HCT116 (cell line): ENCODE measurements around the gene C22orf42. TPM values are rescaled to one million over a fixed set of nuclear protein-coding genes. Genes with fewer than 3 reads are reported as not detected.
"Not testable (repeated sequence)": the region's sequence is repeated elsewhere in the genome, so short reads cannot be mapped to it uniquely, and the experiment has no call there.

Experiments used
- ATAC-seq: fragments of 200-7000 bp; cut with Tn5 transposase; 2 replicates; pipeline ENCODE4 v1.9.1; 2020; ENCODE audit warnings: mild to moderate bottlenecking, moderate library complexity
- BruUV-seq: library from RNA; stranded (reverse); fragments of 400-500 nt; replicated peaks from 2 replicates; lab custom pipeline; 2021; lab: Mats Ljungman, UMichigan
- CTCF ChIA-PET: fragments of 300-600 bp; sonication (Branson Sonifier 250); formaldehyde crosslinking; loops from one replicate; lab custom pipeline; 2021; ENCODE audit warnings: antibody characterized with exemption; lab: Charles Lee
- POLR2A ChIA-PET: fragments of 300-600, 350-600 bp; sonication (Branson Sonifier 250); formaldehyde crosslinking; loops from one replicate; lab custom pipeline; 2021; ENCODE audit warnings: antibody characterized with exemption; lab: Charles Lee
- RAD21 ChIA-PET, 2 experiments: fragments of 300-600 bp; sonication (Branson Sonifier 250); formaldehyde crosslinking; loops; one replicate each; lab custom pipeline; 2023; ENCODE audit warnings: low total read pairs in 2 of 2; ENCODE audit not compliant: uncharacterized antibody in 2 of 2, unreplicated experiment in 2 of 2, low non-redundant PET in 1 of 2; lab: Charles Lee
- DNase-seq: peaks from one replicate; pipeline ENCODE4 v3.0.0-alpha.2; 2010; ENCODE audit warnings: low read depth, low spot score
- H2AFZ ChIP-seq: fragments of 200-600 bp; shearing (Covaris generic), sonication (generic); 2 replicates; pipeline ENCODE4 v1.6.1; 2017; ENCODE audit warnings: low read depth, mixed run types, mixed read lengths, antibody characterized with exemption, low read length; ENCODE audit not compliant: poor library complexity, severe bottlenecking
- H3K27ac ChIP-seq: 2 replicates; pipeline ENCODE4 v1.5.1; 2012; ENCODE audit warnings: low read depth, low read length
- H3K27me3 ChIP-seq: fragments of 200-600 bp; sonication (generic); 2 replicates; pipeline ENCODE4 v1.6.1; 2016; ENCODE audit warnings: mixed run types, low read length, mixed read lengths; ENCODE audit not compliant: insufficient read depth
- H3K36me3 ChIP-seq, 2 experiments: fragments of 200-500 bp in 1 of 2; fragments of 200-600 bp in 1 of 2; sonication (Bioruptor generic) in 1 of 2; sonication (generic) in 1 of 2; 2 replicates each; pipeline versions ENCODE4 v1.5.1 to v1.6.1; 2014 to 2016; ENCODE audit warnings: low read length in 2 of 2, inconsistent platforms in 1 of 2, mixed read lengths in 1 of 2, mixed run types in 1 of 2; ENCODE audit not compliant: insufficient read depth in 2 of 2, control insufficient read depth in 1 of 2
- H3K4me1 ChIP-seq, 2 experiments: fragments of 200-600 bp in 1 of 2; sonication (generic) in 1 of 2; 2 replicates each; pipeline versions ENCODE4 v1.5.1 to v1.6.1; 2012 to 2017; ENCODE audit warnings: low read length in 2 of 2, inconsistent platforms in 1 of 2, mild to moderate bottlenecking in 1 of 2, mixed read lengths in 1 of 2, mixed run types in 1 of 2, moderate library complexity in 1 of 2; ENCODE audit not compliant: insufficient read depth in 2 of 2, control insufficient read depth in 1 of 2
- H3K4me2 ChIP-seq: fragments of 200-600 bp; sonication (generic); 2 replicates; pipeline ENCODE4 v1.6.1; 2017; ENCODE audit warnings: mixed run types, low read length, mixed read lengths
- H3K4me3 ChIP-seq, 2 experiments: fragments of 200-600 bp in 1 of 2; sonication (generic) in 1 of 2; replicated peaks in 1 of 2; 2 replicates each; pipeline ENCODE4 v1.5.1; 2011 to 2016; ENCODE audit warnings: low read length in 2 of 2, control low read depth in 1 of 2, low read depth in 1 of 2, mild to moderate bottlenecking in 1 of 2, mixed read lengths in 1 of 2, mixed run types in 1 of 2
- H3K79me2 ChIP-seq: fragments of 200-600 bp; sonication (generic); 2 replicates; pipeline ENCODE4 v1.6.1; 2017; ENCODE audit warnings: mild to moderate bottlenecking, mixed run types, low read length, moderate library complexity, mixed read lengths; ENCODE audit not compliant: insufficient read depth
- H3K9ac ChIP-seq: fragments of 200-600 bp; sonication (generic); 2 replicates; pipeline ENCODE4 v1.6.1; 2016; ENCODE audit warnings: low read length, mixed read lengths
- H3K9me2 ChIP-seq: fragments of 200-600 bp; sonication (generic), shearing (Covaris generic); 2 replicates; pipeline ENCODE4 v1.6.1; 2017; ENCODE audit warnings: mixed run types, mild to moderate bottlenecking, moderate library complexity; ENCODE audit not compliant: insufficient read depth
- H3K9me3 ChIP-seq, 2 experiments: fragments of 200-500 bp in 1 of 2; fragments of 200-600 bp in 1 of 2; sonication (Bioruptor generic) in 1 of 2; sonication (generic) in 1 of 2; 2 replicates each; pipeline ENCODE4 v1.6.1; 2014 to 2017; ENCODE audit warnings: low read length in 2 of 2, mixed read lengths in 2 of 2, inconsistent platforms in 1 of 2, low read depth in 1 of 2, mild to moderate bottlenecking in 1 of 2, mixed run types in 1 of 2, moderate library complexity in 1 of 2; ENCODE audit not compliant: control insufficient read depth in 1 of 2, insufficient read depth in 1 of 2
- H4K20me1 ChIP-seq: fragments of 200-600 bp; sonication (generic), shearing (Covaris generic); 2 replicates; pipeline ENCODE4 v1.6.1; 2017; ENCODE audit warnings: mixed run types, mild to moderate bottlenecking, moderate library complexity; ENCODE audit not compliant: insufficient read depth
- intact Hi-C: fragments of 100-400 bp; cut with micrococcal nuclease; formaldehyde crosslinking; loops from 2 replicates; pipeline ENCODE4 v1.10.0; 2022
- total RNA-seq: library from RNA; stranded (reverse); gene quantifications from one replicate; pipeline ENCODE4 v1.2.1, GENCODE V29; 2021; ENCODE audit not compliant: unreplicated experiment

C22orf42 gene
- total RNA-seq, 1 experiment from 2014 or later, result not detected

- BruUV-seq, CTCF ChIA-PET, POLR2A ChIA-PET: not testable (repeated sequence)
Observed at GRCh38 chr22:32151641-32152040, 7.5 kb downstream of the C22orf42 start.

GRCh38 chr22:32150647-32151046 is 8.5 kb downstream of the C22orf42 start:
- H3K9ac ChIP-seq, CTCF ChIA-PET, H3K9me3 ChIP-seq, H3K27ac ChIP-seq, H3K4me2 ChIP-seq, BruUV-seq, H2AFZ ChIP-seq, ATAC-seq, H3K79me2 ChIP-seq, intact Hi-C loops, H3K36me3 ChIP-seq, H3K4me3 ChIP-seq, RAD21 ChIA-PET, H3K9me2 ChIP-seq, H4K20me1 ChIP-seq, POLR2A ChIA-PET, H3K27me3 ChIP-seq, H3K4me1 ChIP-seq, DNase-seq: not testable (repeated sequence)

More at GRCh38 chr22:32151641-32152040, 7.5 kb downstream of the C22orf42 start:
- H3K27ac ChIP-seq, ATAC-seq, H3K9me2 ChIP-seq, H3K79me2 ChIP-seq, H3K4me1 ChIP-seq, RAD21 ChIA-PET, H3K36me3 ChIP-seq, H3K4me2 ChIP-seq, intact Hi-C loops, H3K4me3 ChIP-seq, H3K27me3 ChIP-seq, H3K9me3 ChIP-seq, H3K9ac ChIP-seq, H2AFZ ChIP-seq, DNase-seq, H4K20me1 ChIP-seq: not testable (repeated sequence)

GRCh38 chr22:32148372-32148771 is 10.7 kb downstream of the C22orf42 start:
- BruUV-seq, H2AFZ ChIP-seq, H3K9me2 ChIP-seq, H3K4me3 ChIP-seq, H3K4me1 ChIP-seq, H3K79me2 ChIP-seq, H3K27me3 ChIP-seq, ATAC-seq, H3K36me3 ChIP-seq, H3K4me2 ChIP-seq, POLR2A ChIA-PET, H4K20me1 ChIP-seq, H3K9ac ChIP-seq, H3K9me3 ChIP-seq, H3K27ac ChIP-seq, DNase-seq, CTCF ChIA-PET, RAD21 ChIA-PET, intact Hi-C loops: not testable (repeated sequence)

GRCh38 chr22:32147128-32147527 is 12.0 kb downstream of the C22orf42 start:
- DNase-seq, H3K4me2 ChIP-seq, H3K9me3 ChIP-seq, H2AFZ ChIP-seq, H3K4me1 ChIP-seq, BruUV-seq, intact Hi-C loops, H3K27ac ChIP-seq, POLR2A ChIA-PET, H3K9ac ChIP-seq, RAD21 ChIA-PET, H3K27me3 ChIP-seq, H3K4me3 ChIP-seq, ATAC-seq, H3K9me2 ChIP-seq, CTCF ChIA-PET, H3K36me3 ChIP-seq, H3K79me2 ChIP-seq, H4K20me1 ChIP-seq: not testable (repeated sequence)
